Common myeloid progenitor, CD34-positive (primary cell): ENCODE results near the gene SMIM11.
A peak's percentile ranks its signal among the peaks of the same experiment; 100 is the strongest.

Source experiments
- CTCF ChIA-PET: fragments of 350-600 bp; sonication (Branson Sonifier 250); formaldehyde crosslinking; loops from one replicate; lab custom pipeline; 2021; ENCODE audit warnings: antibody characterized with exemption; lab: Charles Lee
- POLR2A ChIA-PET: fragments of 350-600 bp; sonication (Branson Sonifier 250); formaldehyde crosslinking; loops from one replicate; lab custom pipeline; 2021; ENCODE audit warnings: antibody characterized with exemption; lab: Charles Lee
- DNase-seq, 3 donors: peaks; one replicate each; pipeline versions ENCODE4 v3.0.0 to v3.0.0-alpha.2; 2013
- H3K27ac ChIP-seq, 2 experiments: 1 replicate in 1 of 2; 2 replicates in 1 of 2; pipeline ENCODE4 v1.7.0; 2013; ENCODE audit warnings: inconsistent platforms in 2 of 2, low read length in 2 of 2, mild to moderate bottlenecking in 2 of 2, low read depth in 1 of 2, moderate library complexity in 1 of 2; ENCODE audit not compliant: severe bottlenecking in 2 of 2, insufficient read depth in 1 of 2, poor library complexity in 1 of 2
- H3K27me3 ChIP-seq, 5 experiments: replicated peaks in 2 of 5; 1 replicate in 3 of 5; 2 replicates in 2 of 5; pipeline versions ENCODE4 v1.6.1 to v1.7.0; 2013; ENCODE audit warnings: low read length in 4 of 5, mild to moderate bottlenecking in 2 of 5, moderate library complexity in 2 of 5, inconsistent platforms in 1 of 5; ENCODE audit not compliant: insufficient read depth in 5 of 5, control insufficient read depth in 4 of 5
- H3K36me3 ChIP-seq, 4 experiments: 1 replicate in 2 of 4; 2 replicates in 2 of 4; pipeline versions ENCODE4 v1.6.1 to v1.7.0; 2013; ENCODE audit warnings: low read length in 3 of 4, control low read depth in 1 of 4, mild to moderate bottlenecking in 1 of 4; ENCODE audit not compliant: control insufficient read depth in 4 of 4, insufficient read depth in 4 of 4
- H3K4me1 ChIP-seq, 4 experiments: 1 replicate in 3 of 4; 2 replicates in 1 of 4; pipeline versions ENCODE4 v1.6.1 to v1.7.1; 2013; ENCODE audit warnings: low read length in 3 of 4, mild to moderate bottlenecking in 3 of 4, control low read depth in 1 of 4, inconsistent platforms in 1 of 4, moderate library complexity in 1 of 4; ENCODE audit not compliant: control insufficient read depth in 4 of 4, insufficient read depth in 4 of 4; ENCODE audit errors: control extremely low read depth in 1 of 4
- H3K4me3 ChIP-seq, 7 experiments: 1 replicate in 4 of 7; 2 replicates in 3 of 7; pipeline versions ENCODE4 v1.5.1 to v1.7.0; 2013; ENCODE audit warnings: mild to moderate bottlenecking in 7 of 7, low read length in 6 of 7, moderate library complexity in 6 of 7, inconsistent platforms in 2 of 7, low read depth in 2 of 7, control low read depth in 1 of 7; ENCODE audit not compliant: insufficient read depth in 4 of 7, control insufficient read depth in 1 of 7; ENCODE audit errors: extremely low read depth in 1 of 7
- H3K9me3 ChIP-seq, 5 experiments: 1 replicate in 4 of 5; 2 replicates in 1 of 5; pipeline versions ENCODE4 v1.6.1 to v1.7.1; 2013; ENCODE audit warnings: low read length in 4 of 5, mild to moderate bottlenecking in 2 of 5, inconsistent platforms in 1 of 5, low read depth in 1 of 5, moderate library complexity in 1 of 5; ENCODE audit not compliant: control insufficient read depth in 4 of 5, insufficient read depth in 2 of 5; ENCODE audit errors: control extremely low read depth in 1 of 5
- WGBS: methylation state at CpG from one replicate; pipeline ENCODE4 v1.1.5; 2013; ENCODE audit not compliant: insufficient coverage; 5-methylcytosine and 5-hydroxymethylcytosine counted together

SMIM11 gene

DNA sequence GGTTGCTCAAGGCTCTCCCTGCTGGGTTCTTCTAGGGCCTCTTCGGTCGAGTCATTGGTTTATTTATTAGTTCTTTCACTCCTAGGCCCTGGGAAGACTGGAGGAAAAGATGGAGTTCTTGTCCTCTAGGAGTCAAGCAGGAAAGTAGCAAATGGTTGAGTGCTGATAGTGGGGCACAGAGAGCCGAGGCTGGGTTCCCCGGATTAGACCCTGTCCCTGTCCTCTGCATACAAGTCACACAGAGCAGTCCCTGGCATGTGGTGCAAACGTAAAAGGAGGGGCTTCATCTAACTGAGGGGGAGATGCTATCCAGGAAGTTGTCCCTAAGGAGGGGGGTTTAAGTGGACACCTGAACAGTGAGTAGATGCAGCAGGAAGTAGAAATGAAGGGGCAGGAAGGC is 30.7 kb upstream of the SMIM11 start:
- no peaks in the 10 kb centered on the region for H3K9me3 ChIP-seq
- peaks cover 0 to 2% (median 0%) of the 10 kb centered on the region in 5 experiments for H3K27me3 ChIP-seq
- ChIA-PET POLR2A (interaction anchor here (0.5 kb wide), 1 partner anchor 1395 kb away, joined by 3 read pairs; no protein-coding TSS in a partner anchor), CTCF (interaction anchor here (1.3 to 1.9 kb wide), 2 partner anchors 8 to 421 kb away, joined by 4 to 12 read pairs; no protein-coding TSS in a partner anchor)
- H3K27ac ChIP-seq = no peak overlapping the region
- no peak for DNase-seq
- WGBS = 97% methylated on average over 4 of the region's 5 CpGs
- no peak overlapping the region for H3K4me3 ChIP-seq
- no peaks in the 10 kb centered on the region for H3K36me3 ChIP-seq
- H3K4me1 ChIP-seq = no peaks in the 10 kb centered on the region

DNA sequence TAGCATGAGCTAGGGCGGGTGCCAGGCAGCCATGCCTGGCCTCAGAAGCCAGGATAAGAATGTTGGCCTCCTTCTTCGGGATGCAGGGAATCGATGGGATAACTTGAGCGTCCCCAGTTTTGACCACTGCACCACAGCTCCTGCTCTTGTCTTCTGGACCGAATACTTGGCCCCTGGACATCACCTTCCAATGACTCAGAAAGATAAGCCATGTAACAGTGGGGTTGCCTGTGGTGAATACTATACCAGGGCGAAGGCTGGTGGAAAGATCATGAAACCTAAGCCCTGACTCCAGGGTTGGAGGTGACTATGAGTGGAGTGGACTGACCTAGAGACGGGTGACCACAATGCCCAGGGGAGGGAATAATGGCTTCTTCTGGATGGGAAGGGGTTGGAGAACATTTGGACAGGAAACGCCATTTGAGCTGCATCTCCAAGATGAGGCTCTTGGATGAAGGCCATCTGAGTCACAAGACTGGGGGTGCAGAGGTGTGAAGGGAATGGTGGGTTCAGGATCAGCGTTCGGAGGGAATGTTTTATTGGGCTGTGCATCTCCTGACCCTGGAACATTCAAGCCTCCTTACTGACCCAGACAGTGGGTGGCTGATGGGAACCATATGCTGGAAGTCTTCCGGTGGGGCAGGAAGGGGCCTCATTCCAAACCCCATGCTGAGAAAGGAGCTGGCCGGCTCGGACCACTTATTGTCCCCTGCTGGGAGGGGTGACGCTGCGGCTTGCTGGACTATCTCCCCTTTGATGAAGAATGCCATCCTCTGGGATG is 30.0 kb upstream of the SMIM11 start:
- no peak for DNase-seq
- WGBS = 91% methylated on average over 12 of the region's 15 CpGs
- ChIA-PET CTCF (interaction anchor here (1.9 to 6.5 kb wide), 2 partner anchors 421 to 422 kb away, joined by 12 to 112 read pairs; no protein-coding TSS in a partner anchor), POLR2A (interaction anchor here (0.5 kb wide), 1 partner anchor 1395 kb away, joined by 3 read pairs; no protein-coding TSS in a partner anchor)
- H3K36me3 ChIP-seq = no peaks in the 10 kb centered on the region
- peaks cover 0 to 2% (median 0%) of the 10 kb centered on the region in 5 experiments for H3K27me3 ChIP-seq
- no peak overlapping the region for H3K4me3 ChIP-seq
- H3K27ac ChIP-seq = no peak overlapping the region
- no peaks in the 10 kb centered on the region for H3K4me1 ChIP-seq
- no peaks in the 10 kb centered on the region for H3K9me3 ChIP-seq

DNA sequence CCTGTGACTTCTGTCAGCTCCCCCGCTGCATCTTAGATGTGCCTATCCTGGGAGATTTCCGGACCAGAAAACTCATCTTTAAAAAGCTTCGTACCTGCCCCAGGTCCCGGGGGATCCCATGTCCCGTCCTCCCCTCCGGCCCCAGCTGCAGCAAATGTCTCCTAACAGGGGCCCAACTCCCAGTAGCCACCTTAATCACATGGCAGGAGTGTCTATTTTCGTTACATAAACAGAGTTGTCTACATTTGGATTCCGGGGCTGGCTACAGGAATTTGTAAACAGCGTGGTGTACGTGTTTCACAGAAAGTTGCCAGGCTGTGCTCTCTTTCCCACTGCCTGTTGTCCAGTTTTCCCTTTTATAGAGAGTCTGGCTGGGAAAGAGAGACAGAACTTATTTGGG is 29.4 kb upstream of the SMIM11 start:
- Histone ChIP-seq H3K4me1 (no peaks in the 10 kb centered on the region), H3K9me3 (no peaks in the 10 kb centered on the region), H3K27ac (no peak overlapping the region), H3K36me3 (no peaks in the 10 kb centered on the region), H3K27me3 (peaks cover 0 to 2% (median 0%) of the 10 kb centered on the region in 5 experiments), H3K4me3 (no peak overlapping the region)
- ChIA-PET CTCF (interaction anchor here (6.5 kb wide), 1 partner anchor 422 kb away, joined by 112 read pairs; no protein-coding TSS in a partner anchor), POLR2A (no interaction called here)
- WGBS = 94% methylated on average over 8 of the region's 10 CpGs
- no peak for DNase-seq

DNA sequence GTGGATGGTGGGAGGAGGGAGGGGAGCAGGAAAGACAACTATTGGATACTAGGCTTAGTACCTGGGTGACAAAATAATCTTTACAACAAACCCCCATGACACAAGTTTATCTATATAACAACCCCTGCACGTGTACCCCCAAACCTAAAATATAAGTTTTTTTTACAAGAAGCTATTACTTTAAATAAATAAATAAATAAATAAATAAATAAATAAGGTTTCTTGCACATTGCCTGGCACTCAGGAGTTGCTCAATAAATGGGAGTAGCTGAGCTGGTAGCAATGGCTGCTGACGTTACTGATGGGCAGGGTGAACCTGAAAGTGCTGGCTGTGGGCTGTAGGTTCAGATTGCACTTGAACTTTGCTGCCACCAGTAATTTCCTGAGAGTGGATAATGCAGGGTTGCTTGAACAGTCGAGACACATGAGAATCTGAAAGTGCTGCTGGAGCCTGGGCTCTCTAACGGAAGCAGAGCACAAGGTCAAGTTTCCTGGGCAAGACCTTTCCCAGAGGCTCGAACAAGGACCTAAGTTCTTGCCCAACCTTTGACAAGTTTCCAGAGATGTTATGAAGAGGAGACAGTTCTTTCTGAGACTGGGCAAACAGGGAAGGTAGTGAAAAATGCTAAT is 26.3 kb upstream of the SMIM11 start:
- no peak overlapping the region for H3K4me3 ChIP-seq
- CTCF ChIA-PET = interaction anchor here (1.9 to 6.5 kb wide), 4 partner anchors 11 to 436 kb away, joined by 5 to 112 read pairs (median 12); partner anchors contain the start of gene KCNE2
- H3K27me3 ChIP-seq = peaks cover 0 to 2% (median 0%) of the 10 kb centered on the region in 5 experiments
- no peaks in the 10 kb centered on the region for H3K36me3 ChIP-seq
- H3K9me3 ChIP-seq = no peaks in the 10 kb centered on the region
- no peak overlapping the region for H3K27ac ChIP-seq
- H3K4me1 ChIP-seq = no peaks in the 10 kb centered on the region
- POLR2A ChIA-PET = no interaction called here
- DNase-seq = no peak
- WGBS = 90% methylated on average over 4 of the region's 5 CpGs

DNA sequence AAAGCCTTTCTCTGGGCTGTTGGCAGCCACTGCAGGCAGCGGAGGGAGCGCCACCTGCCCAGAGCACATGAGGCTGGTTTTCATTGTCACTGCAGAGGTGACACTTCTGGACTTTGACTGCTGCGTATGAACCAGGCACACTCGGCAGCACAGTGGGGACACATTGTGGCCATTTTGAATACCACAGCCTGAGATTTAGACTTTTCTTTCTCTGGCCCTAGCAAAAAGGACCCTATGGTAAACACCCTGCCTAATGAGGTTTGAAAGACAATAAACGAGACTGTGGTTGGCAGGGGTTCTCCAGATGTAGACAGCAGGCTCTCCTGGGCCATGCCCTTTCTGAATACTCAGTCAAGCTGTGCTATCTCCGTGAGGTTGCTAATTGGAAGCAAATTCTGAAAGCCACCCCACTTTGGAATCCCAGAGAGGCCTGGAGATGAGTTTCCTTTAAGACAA is 23.5 kb upstream of the SMIM11 start:
- H3K4me1 ChIP-seq = no peaks in the 10 kb centered on the region
- no peaks in the 10 kb centered on the region for H3K27me3 ChIP-seq
- ChIA-PET POLR2A (no interaction called here), CTCF (interaction anchor here (1.0 to 6.5 kb wide), 5 partner anchors 8 to 428 kb away, joined by 3 to 112 read pairs (median 5); no protein-coding TSS in a partner anchor)
- H3K9me3 ChIP-seq = no peaks in the 10 kb centered on the region
- no peak overlapping the region for H3K27ac ChIP-seq
- H3K4me3 ChIP-seq = no peak overlapping the region
- peak; percentile 56 to 77 (median 71) for DNase-seq
- H3K36me3 ChIP-seq = no peaks in the 10 kb centered on the region
- 42% methylated on average over 6 of the region's 6 CpGs for WGBS

DNA sequence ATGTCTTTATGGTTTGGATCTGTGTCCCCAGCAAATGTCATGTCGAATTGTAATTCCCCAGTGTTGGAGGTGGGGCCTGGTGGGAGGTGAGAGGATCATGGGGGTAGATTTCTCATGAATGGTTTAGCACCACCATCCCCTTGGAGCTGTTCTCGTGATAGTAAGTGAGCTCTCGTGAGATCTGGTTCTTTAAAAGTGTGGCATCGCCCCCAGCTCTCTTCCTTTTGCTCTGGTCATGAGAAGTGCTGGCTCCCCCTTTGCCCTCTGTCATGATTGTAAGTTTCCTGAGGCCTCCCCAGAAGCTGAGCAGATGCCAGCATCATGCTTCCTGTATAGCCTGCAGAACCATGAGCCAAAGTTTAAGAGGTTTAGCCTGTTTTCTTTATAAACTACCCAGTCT is 22.8 kb upstream of the SMIM11 start:
- H3K27me3 ChIP-seq = no peaks in the 10 kb centered on the region
- WGBS = 100% methylated on average over 1 of the region's 4 CpGs
- ChIA-PET POLR2A (no interaction called here), CTCF (interaction anchor here (1.0 to 4.9 kb wide), 4 partner anchors 8 to 429 kb away, joined by 3 to 37 read pairs (median 4); partner anchors contain the start of gene KCNE2)
- peaks cover 0 to 2% (median 0%) of the 10 kb centered on the region in 5 experiments for H3K9me3 ChIP-seq
- no peaks in the 10 kb centered on the region for H3K36me3 ChIP-seq
- H3K4me3 ChIP-seq = no peak overlapping the region
- no peaks in the 10 kb centered on the region for H3K4me1 ChIP-seq
- DNase-seq = no peak
- H3K27ac ChIP-seq = no peak overlapping the region
